BLaER1 treated with 17β-estradiol and CSF1 and Interleukin-3, amounts not matched to agents 10 nM and 100 nM (cell line): ENCODE data around the gene RSBN1.

Source experiments
- H3K27ac ChIP-seq, 11 experiments: shearing (Covaris generic); formaldehyde crosslinking; 2 replicates each; pipeline ENCODE4 v1.8.1; 2022
- H3K27me3 ChIP-seq, 11 experiments: shearing (Covaris generic); formaldehyde crosslinking; 2 replicates each; pipeline ENCODE4 v1.8.1; 2022
- H3K36me3 ChIP-seq, 11 experiments: shearing (Covaris generic); formaldehyde crosslinking; 2 replicates each; pipeline ENCODE4 v1.8.1; 2022
- H3K4me1 ChIP-seq, 10 experiments: shearing (Covaris generic); formaldehyde crosslinking; 2 replicates each; pipeline ENCODE4 v1.8.1; 2022
- H3K4me2 ChIP-seq, 11 experiments: shearing (Covaris generic); formaldehyde crosslinking; 2 replicates each; pipeline ENCODE4 v1.8.1; 2022
- H3K4me3 ChIP-seq, 10 experiments: shearing (Covaris generic); formaldehyde crosslinking; 2 replicates each; pipeline ENCODE4 v1.8.1; 2022
- H3K9ac ChIP-seq, 11 experiments: shearing (Covaris generic); formaldehyde crosslinking; 2 replicates each; pipeline ENCODE4 v1.8.1; 2022
- H3K9me3 ChIP-seq, 11 experiments: shearing (Covaris generic); formaldehyde crosslinking; replicated peaks in 1 of 11; 2 replicates each; pipeline ENCODE4 v1.8.1; 2022
- H4K20me1 ChIP-seq, 11 experiments: shearing (Covaris generic); formaldehyde crosslinking; 2 replicates each; pipeline ENCODE4 v1.8.1; 2022
- Cebpa-rat ChIP-seq, 11 experiments: shearing (Covaris generic); IDR thresholded peaks; 2 replicates each; pipeline ENCODE4 v1.8.1; 2022

RSBN1 gene

DNA sequence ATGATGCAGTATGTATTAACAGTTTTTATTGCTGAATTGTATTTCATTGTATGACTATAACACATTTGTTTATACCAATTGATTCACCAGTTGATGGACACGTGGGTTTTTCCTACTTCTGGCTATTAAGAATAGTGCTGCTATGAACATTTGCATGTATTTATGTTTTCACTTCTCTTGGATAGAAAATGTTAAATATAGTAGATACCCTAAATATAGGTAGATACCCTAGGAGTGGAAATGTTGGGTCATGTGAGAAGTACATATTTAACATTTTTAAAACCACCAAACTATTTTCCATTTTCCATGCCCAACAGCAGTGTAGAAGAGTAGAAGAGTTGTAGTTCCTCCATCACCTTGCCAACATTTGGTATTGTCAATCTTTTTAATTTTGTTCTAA is 60.8 kb downstream of the RSBN1 start:
- no peak overlapping the region for H3K4me3 ChIP-seq
- H3K36me3 ChIP-seq = peaks cover 24 to 96% (median 57%) of the 10 kb centered on the region in 11 experiments
- H4K20me1 ChIP-seq = no peaks in the 10 kb centered on the region; a peak in 1 of 22 replicates
- no peaks in the 10 kb centered on the region for H3K27me3 ChIP-seq
- H3K27ac ChIP-seq = no peak overlapping the region
- no peak overlapping the region for H3K4me2 ChIP-seq
- H3K9ac ChIP-seq = no peak overlapping the region
- TF ChIP-seq Cebpa-rat (IDR thresholded peaks at IDR 0.05) = no peak
- peaks cover 6 to 13% (median 11%) of the 10 kb centered on the region in 10 experiments; a peak in 19 of 20 replicates for H3K4me1 ChIP-seq
- H3K9me3 ChIP-seq = peaks cover 0 to 6% (median 0%) of the 10 kb centered on the region in 11 experiments; a peak in 3 of 22 replicates

DNA sequence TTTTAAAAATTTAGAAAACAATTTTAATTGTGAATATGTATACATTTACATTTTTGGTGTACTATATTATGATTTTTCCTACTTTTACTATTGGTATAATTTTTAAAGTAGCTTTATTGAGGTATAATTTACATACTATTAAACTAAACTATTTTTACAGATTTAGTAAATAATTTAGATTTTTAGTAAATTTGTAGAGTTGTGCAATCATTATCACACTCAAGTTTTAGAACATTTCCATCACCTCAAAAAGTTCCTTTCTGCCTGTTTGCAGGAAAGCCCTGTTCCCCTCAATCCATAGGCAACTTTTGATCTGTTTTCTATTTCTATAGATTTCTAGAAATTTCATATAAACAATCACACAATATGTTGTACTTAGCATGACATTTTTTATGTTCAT is 61.2 kb downstream of the RSBN1 start:
- H4K20me1 ChIP-seq = peaks cover 0 to 2% (median 0%) of the 10 kb centered on the region in 11 experiments; a peak in 2 of 22 replicates
- no peak for TF ChIP-seq Cebpa-rat (IDR thresholded peaks at IDR 0.05)
- no peak overlapping the region for H3K9ac ChIP-seq
- H3K27ac ChIP-seq = no peak overlapping the region
- H3K36me3 ChIP-seq = peaks cover 24 to 96% (median 60%) of the 10 kb centered on the region in 11 experiments
- peaks cover 0 to 6% (median 0%) of the 10 kb centered on the region in 11 experiments; a peak in 3 of 22 replicates for H3K9me3 ChIP-seq
- H3K4me1 ChIP-seq = peaks cover 2 to 9% (median 7%) of the 10 kb centered on the region in 10 experiments; a peak in 19 of 20 replicates
- no peaks in the 10 kb centered on the region for H3K27me3 ChIP-seq
- no peak overlapping the region for H3K4me3 ChIP-seq
- H3K4me2 ChIP-seq = no peak overlapping the region

DNA sequence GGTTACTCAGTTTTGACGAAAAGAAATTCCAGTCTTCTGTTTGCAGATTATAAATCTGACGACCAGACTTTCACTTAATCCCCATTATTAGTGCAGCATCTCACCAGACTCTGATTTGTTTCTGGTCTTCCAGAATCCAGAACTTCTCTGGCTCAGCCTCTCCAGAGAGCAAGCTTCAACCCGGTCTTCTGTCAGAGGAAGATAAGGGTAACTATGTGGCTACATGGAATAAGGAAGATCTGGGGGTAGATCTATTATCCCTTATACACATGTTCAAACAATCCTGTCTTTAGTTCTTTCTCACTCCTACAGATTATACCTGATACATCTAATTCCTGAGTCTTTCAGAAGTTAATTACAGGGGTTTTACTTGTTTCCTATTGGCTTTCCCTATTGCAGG is 62.9 kb downstream of the RSBN1 start:
- Histone ChIP-seq H3K36me3 (peaks cover 24 to 94% (median 69%) of the 10 kb centered on the region in 11 experiments), H3K4me2 (no peak overlapping the region), H3K9me3 (peaks cover 0 to 6% (median 0%) of the 10 kb centered on the region in 11 experiments; a peak in 2 of 22 replicates), H3K4me1 (no peaks in the 10 kb centered on the region), H3K27me3 (no peaks in the 10 kb centered on the region), H3K9ac (no peak overlapping the region), H3K27ac (no peak overlapping the region), H4K20me1 (peaks cover 0 to 10% (median 0%) of the 10 kb centered on the region in 11 experiments; a peak in 2 of 22 replicates), H3K4me3 (no peak overlapping the region)
- no peak for TF ChIP-seq Cebpa-rat (IDR thresholded peaks at IDR 0.05)

DNA sequence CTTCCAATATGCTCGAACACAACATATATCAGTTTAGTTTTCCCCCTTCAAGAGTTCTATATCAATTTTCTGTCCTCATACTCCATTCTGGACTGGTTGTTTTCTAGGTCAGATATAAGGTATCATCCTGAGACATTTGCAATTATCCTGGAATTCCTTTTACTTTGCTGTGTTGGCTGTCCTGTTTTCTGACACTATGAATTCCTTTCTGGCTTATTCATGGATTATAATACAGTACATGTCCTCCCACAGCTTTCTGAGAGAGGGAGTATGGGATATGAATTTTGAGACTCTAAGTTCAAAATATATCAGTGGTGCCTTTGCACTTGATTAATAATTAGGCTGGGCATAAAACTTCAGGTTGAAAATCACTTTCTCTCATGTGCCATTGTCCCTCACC is 64.9 kb downstream of the RSBN1 start:
- Histone ChIP-seq H4K20me1 (peaks cover 0 to 10% (median 0%) of the 10 kb centered on the region in 11 experiments; a peak in 2 of 22 replicates), H3K9ac (no peak overlapping the region), H3K27me3 (no peaks in the 10 kb centered on the region), H3K4me2 (no peak overlapping the region), H3K36me3 (peaks cover 17 to 94% (median 63%) of the 10 kb centered on the region in 11 experiments; a peak in 21 of 22 replicates), H3K4me1 (no peaks in the 10 kb centered on the region), H3K9me3 (no peaks in the 10 kb centered on the region), H3K4me3 (no peak overlapping the region), H3K27ac (no peak overlapping the region)
- no peak for TF ChIP-seq Cebpa-rat (IDR thresholded peaks at IDR 0.05)

DNA sequence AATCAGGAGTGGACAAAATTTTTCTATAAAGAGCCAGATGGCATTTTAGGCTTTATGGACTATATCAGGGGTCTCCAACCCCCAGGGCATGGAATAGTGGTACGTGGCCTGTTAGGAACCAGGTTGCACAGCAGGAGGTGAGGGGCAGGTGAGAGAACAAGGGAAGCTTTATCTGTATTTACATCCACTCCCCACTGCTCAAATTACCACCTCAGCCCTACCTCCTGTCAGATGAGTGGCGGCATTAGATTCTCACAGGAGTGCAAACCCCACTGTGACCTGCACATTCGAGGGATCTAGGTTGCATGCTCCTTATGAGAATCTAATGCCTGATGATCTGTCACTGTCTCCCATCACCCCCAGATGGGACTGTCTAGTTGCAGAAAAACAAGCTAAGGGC is 66.9 kb downstream of the RSBN1 start:
- Histone ChIP-seq H3K27ac (no peak overlapping the region), H3K36me3 (peaks cover 17 to 88% (median 68%) of the 10 kb centered on the region in 11 experiments; a peak in 21 of 22 replicates), H3K9ac (no peak overlapping the region), H3K4me2 (no peak overlapping the region), H4K20me1 (peaks cover 0 to 10% (median 0%) of the 10 kb centered on the region in 11 experiments; a peak in 2 of 22 replicates), H3K27me3 (no peaks in the 10 kb centered on the region), H3K4me1 (peaks cover 0 to 4% (median 0%) of the 10 kb centered on the region in 10 experiments; a peak in 1 of 20 replicates), H3K9me3 (no peaks in the 10 kb centered on the region), H3K4me3 (no peak overlapping the region)
- no peak for TF ChIP-seq Cebpa-rat (IDR thresholded peaks at IDR 0.05)

DNA sequence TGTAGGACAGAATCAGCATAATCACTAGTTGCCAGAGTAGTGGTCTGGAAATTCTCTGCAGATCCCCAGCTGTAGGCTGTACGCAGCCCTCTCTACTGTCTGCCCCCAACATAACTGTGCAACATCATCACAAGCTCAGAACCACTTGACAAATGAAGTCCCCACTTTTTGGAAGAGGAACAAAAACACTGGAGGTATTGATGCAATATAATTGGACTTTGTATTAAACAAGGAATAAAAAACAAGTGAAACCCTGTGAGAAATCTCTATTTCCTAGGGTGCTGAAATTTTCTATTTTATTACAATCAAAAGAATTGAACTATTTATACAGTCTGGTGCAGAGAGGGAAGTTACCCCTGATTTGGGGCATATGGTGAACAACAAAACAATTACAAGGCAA is 68.2 kb downstream of the RSBN1 start:
- peaks cover 0 to 4% (median 0%) of the 10 kb centered on the region in 10 experiments; a peak in 1 of 20 replicates for H3K4me1 ChIP-seq
- no peak overlapping the region for H3K4me3 ChIP-seq
- no peak overlapping the region for H3K27ac ChIP-seq
- no peak overlapping the region for H3K4me2 ChIP-seq
- peaks cover 0 to 10% (median 0%) of the 10 kb centered on the region in 11 experiments; a peak in 1 of 22 replicates for H4K20me1 ChIP-seq
- H3K9me3 ChIP-seq = no peaks in the 10 kb centered on the region
- peaks cover 13 to 85% (median 63%) of the 10 kb centered on the region in 11 experiments for H3K36me3 ChIP-seq
- H3K27me3 ChIP-seq = no peaks in the 10 kb centered on the region
- H3K9ac ChIP-seq = no peak overlapping the region
- TF ChIP-seq Cebpa-rat (IDR thresholded peaks at IDR 0.05) = no peak

DNA sequence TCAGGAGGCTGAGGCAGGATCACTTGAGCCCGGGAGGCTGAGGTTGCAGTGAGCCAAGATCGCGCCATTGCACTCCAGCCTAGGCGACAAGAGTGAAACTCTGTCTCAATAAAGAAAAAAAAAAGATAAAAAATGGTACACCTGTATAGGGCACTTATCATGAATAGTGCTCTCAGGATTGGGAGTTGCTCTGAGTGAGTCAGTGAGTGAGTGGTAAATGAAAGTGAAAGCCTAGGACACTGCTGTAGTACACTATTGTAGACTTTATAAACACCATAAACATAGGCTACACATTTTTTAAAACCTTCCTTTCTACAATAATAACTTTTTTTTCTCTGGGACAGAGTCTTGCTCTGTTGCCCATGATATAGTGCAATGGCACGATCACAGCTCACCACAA is 69.8 kb downstream of the RSBN1 start:
- H3K27ac ChIP-seq = no peak overlapping the region
- no peak overlapping the region for H3K9ac ChIP-seq
- no peak for TF ChIP-seq Cebpa-rat (IDR thresholded peaks at IDR 0.05)
- no peak overlapping the region for H3K4me2 ChIP-seq
- H4K20me1 ChIP-seq = peaks cover 0 to 10% (median 0%) of the 10 kb centered on the region in 11 experiments; a peak in 1 of 22 replicates
- peaks cover 0 to 4% (median 0%) of the 10 kb centered on the region in 10 experiments; a peak in 1 of 20 replicates for H3K4me1 ChIP-seq
- H3K27me3 ChIP-seq = no peaks in the 10 kb centered on the region
- H3K4me3 ChIP-seq = no peak overlapping the region
- peaks cover 19 to 85% (median 61%) of the 10 kb centered on the region in 11 experiments for H3K36me3 ChIP-seq
- H3K9me3 ChIP-seq = no peaks in the 10 kb centered on the region

DNA sequence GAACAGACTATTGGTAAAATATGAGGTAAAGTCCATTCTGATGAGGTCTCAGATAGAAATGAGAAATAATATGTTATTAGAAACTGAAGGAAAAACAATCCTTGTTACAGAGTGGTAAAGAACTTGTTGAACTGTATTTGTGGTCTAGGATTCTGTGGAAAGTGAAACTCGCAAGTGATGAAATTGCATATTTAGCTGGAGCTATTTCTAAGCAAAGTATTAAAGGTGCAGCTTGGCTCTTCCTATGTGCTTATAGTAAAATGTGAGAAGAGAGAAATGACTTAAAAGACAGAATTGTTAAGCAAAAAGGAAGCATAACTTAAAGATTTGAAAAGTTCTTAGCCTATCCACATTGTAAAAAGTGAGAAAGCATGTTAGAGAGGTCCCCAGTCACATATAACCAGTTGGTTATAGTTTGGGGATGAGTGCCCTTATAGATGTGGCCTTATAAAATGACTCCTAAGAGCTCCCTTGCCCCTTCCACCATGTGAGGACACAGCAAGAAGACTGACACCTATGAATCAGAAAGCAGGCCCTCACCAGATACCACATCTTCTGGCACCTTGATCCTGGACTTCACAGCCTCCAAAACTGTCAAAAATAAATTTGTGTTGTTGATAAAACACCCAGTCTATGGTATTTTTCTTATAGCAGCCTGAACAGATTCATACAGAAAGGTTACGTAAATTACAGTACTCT is 77.8 kb downstream of the RSBN1 start:
- 0 out of 22 replicates have a peak, but pooled peaks cover 0 to 5% (median 0%) of the 10 kb centered on the region in 11 experiments for H3K9me3 ChIP-seq
- no peak overlapping the region for H3K9ac ChIP-seq

DNA sequence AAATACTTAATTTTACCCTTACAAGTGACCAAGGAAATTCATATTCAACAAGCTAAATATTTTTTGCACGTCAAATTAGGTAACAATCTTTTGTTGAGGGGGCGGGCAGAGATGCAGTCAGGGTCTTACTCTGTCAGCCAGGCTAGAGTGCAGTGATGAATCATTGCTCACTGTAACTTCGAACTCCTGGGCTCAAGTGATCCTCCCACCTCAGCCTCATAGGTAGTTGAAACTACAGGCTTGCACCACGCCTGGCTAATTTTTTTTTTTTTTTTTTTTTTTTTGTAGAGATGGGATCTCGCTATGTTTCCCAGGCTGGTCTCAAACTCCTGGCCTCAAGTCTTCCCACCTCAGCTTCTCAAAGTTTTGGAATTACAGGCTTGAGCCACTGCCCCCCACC is 79.5 kb downstream of the RSBN1 start:
- no peak overlapping the region for H3K9ac ChIP-seq
- H3K9me3 ChIP-seq = peaks cover 0 to 5% (median 0%) of the 10 kb centered on the region in 11 experiments; a peak in 1 of 22 replicates
- H3K27ac ChIP-seq = no peak overlapping the region
- TF ChIP-seq Cebpa-rat (IDR thresholded peaks at IDR 0.05) = no peak
- H3K4me1 ChIP-seq = no peaks in the 10 kb centered on the region
- peaks cover 52 to 100% (median 82%) of the 10 kb centered on the region in 11 experiments for H3K36me3 ChIP-seq
- H4K20me1 ChIP-seq = no peaks in the 10 kb centered on the region
- H3K4me2 ChIP-seq = no peak overlapping the region
- no peaks in the 10 kb centered on the region for H3K27me3 ChIP-seq
- no peak overlapping the region for H3K4me3 ChIP-seq

More for the DNA sequence above, 77.8 kb downstream of the RSBN1 start:
- Histone ChIP-seq H3K4me1 (no peaks in the 10 kb centered on the region), H3K4me2 (no peak overlapping the region), H3K27ac (no peak overlapping the region), H3K27me3 (no peaks in the 10 kb centered on the region), H3K36me3 (peaks cover 57 to 97% (median 74%) of the 10 kb centered on the region in 11 experiments), H4K20me1 (no peaks in the 10 kb centered on the region), H3K4me3 (no peak overlapping the region)
- no peak for TF ChIP-seq Cebpa-rat (IDR thresholded peaks at IDR 0.05)
